Thoracic aorta (tissue), 2 donors: ENCODE results near the gene OR52H1. TPM values are rescaled to one million over a fixed set of nuclear protein-coding genes. Genes with fewer than 3 reads are reported as not detected.

Source experiments
- ATAC-seq: fragments of 150-250 bp; one replicate; pipeline ENCODE4 v1.8.0; 2017; ENCODE audit warnings: low read depth; ENCODE audit not compliant: insufficient number of reproducible peaks, low FRiP score
- DNase-seq: peaks from one replicate; pipeline ENCODE4 v3.0.0-alpha.2; 2020; ENCODE audit warnings: low spot score
- H3K27ac ChIP-seq, 2 donors: fragments of 200-600 bp; sonication (generic); 1 replicate in 1 of 2; 2 replicates in 1 of 2; pipeline ENCODE4 v1.5.1; 2016; ENCODE audit warnings: mild to moderate bottlenecking in 2 of 2, moderate library complexity in 2 of 2
- H3K27me3 ChIP-seq: fragments of 200-600 bp; sonication (generic); replicated peaks from 2 replicates; pipeline ENCODE4 v1.6.0; 2016; ENCODE audit warnings: mild to moderate bottlenecking; ENCODE audit not compliant: insufficient read depth
- H3K36me3 ChIP-seq: fragments of 200-600 bp; sonication (generic); one replicate; pipeline ENCODE4 v1.5.1; 2016
- H3K4me1 ChIP-seq, 2 donors: fragments of 200-600 bp; sonication (generic); 1 replicate in 1 of 2; 2 replicates in 1 of 2; pipeline versions ENCODE4 v1.5.1 to v1.6.0; 2016; ENCODE audit warnings: low read depth in 2 of 2, mild to moderate bottlenecking in 1 of 2; ENCODE audit not compliant: control insufficient read depth in 1 of 2
- H3K4me3 ChIP-seq: fragments of 200-600 bp; sonication (generic); 2 replicates; pipeline ENCODE4 v1.5.1; 2016; ENCODE audit warnings: mild to moderate bottlenecking
- H3K9me3 ChIP-seq: fragments of 200-600 bp; sonication (generic); 2 replicates; pipeline ENCODE4 v1.5.1; 2016
- CTCF ChIP-seq: fragments of 200-600 bp; sonication (generic); IDR thresholded peaks from one replicate; pipeline ENCODE4 v1.5.1; 2019; ENCODE audit warnings: antibody characterized with exemption
- total RNA-seq, 2 donors: library from RNA; depleted of rRNA; stranded (reverse); fragments of >200 nt; gene quantifications; one replicate each; pipeline versions ENCODE4 v1.1.0 to v1.2.3, GENCODE V29; 2016

Gene OR52H1
- total RNA-seq, 2 donors from 2014 or later, result 0.81 to 2.0 TPM

- Histone ChIP-seq H3K4me3 (no peak overlapping the region), H3K4me1 (no peaks in the 10 kb centered on the region), H3K27me3 (no peaks in the 10 kb centered on the region), H3K9me3 (no peaks in the 10 kb centered on the region), H3K36me3 (no peaks in the 10 kb centered on the region), H3K27ac (no peak overlapping the region)
- DNase-seq, result no peak
- ATAC-seq, result no peak
- TF ChIP-seq CTCF, result no peak
These were observed 26.8 kb upstream of the OR52H1 start for GRCh38 chr11:5575152-5575551.

GRCh38 chr11:5574654-5575053, 26.3 kb upstream of the OR52H1 start:
- H3K27me3 ChIP-seq, result no peaks in the 10 kb centered on the region
- TF ChIP-seq CTCF, result no peak
- no peak overlapping the region for H3K4me3 ChIP-seq
- no peaks in the 10 kb centered on the region for H3K36me3 ChIP-seq
- H3K27ac ChIP-seq, result no peak overlapping the region
- H3K9me3 ChIP-seq, result no peaks in the 10 kb centered on the region
- H3K4me1 ChIP-seq, result no peaks in the 10 kb centered on the region
- ATAC-seq (no peak), DNase-seq (no peak)

DNA sequence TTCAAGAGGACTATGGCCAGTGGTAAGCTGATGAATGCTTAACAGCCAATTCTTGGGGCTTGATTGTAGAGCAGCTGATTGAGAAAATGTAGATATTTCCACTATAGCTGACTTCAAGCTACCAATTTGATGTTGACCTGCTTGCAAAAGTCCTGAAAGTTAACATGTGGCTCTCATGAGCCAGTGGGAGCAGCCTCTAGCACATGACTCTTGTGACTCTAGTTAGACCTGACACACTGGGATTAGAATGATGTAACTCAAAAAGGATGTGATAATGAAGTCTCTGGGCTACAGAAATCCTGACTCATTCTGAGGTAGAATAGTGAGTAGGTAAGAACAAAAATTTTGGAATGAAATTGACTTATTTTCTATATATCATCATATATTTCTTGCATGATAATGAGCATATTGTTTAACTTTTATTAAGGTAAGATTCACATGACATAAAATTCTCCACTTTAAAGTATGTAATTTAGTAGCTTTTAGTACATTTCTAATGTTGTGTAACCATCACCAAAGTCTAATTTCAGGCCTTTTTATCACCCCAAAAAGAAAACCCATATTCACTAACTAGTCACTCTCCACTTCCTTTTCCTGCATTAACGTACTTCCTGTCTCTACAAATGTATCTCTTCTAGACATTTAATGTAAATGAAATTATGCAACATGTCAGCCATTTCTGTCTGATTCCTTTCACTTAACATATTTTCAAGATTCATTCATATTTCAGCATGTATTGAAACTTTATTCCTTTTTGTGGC, 16.1 kb upstream of the OR52H1 start:
- ATAC-seq, result no peak
- no peak overlapping the region for H3K4me3 ChIP-seq
- no peak for DNase-seq
- TF ChIP-seq CTCF, result no peak
- no peaks in the 10 kb centered on the region for H3K27me3 ChIP-seq
- no peak overlapping the region for H3K27ac ChIP-seq
- no peaks in the 10 kb centered on the region for H3K36me3 ChIP-seq
- no peaks in the 10 kb centered on the region for H3K9me3 ChIP-seq
- no peaks in the 10 kb centered on the region for H3K4me1 ChIP-seq

- DNase-seq, result no peak
- H3K4me1 ChIP-seq, result no peaks in the 10 kb centered on the region
- no peak overlapping the region for H3K27ac ChIP-seq
- no peak for ATAC-seq
- H3K4me3 ChIP-seq, result no peak overlapping the region
- no peaks in the 10 kb centered on the region for H3K36me3 ChIP-seq
- no peak for TF ChIP-seq CTCF
- no peaks in the 10 kb centered on the region for H3K27me3 ChIP-seq
- no peaks in the 10 kb centered on the region for H3K9me3 ChIP-seq
These were observed 9.4 kb upstream of the OR52H1 start for GRCh38 chr11:5557751-5558150.

- ATAC-seq, result no peak
- Histone ChIP-seq H3K27ac (no peak overlapping the region), H3K4me3 (no peak overlapping the region), H3K9me3 (no peaks in the 10 kb centered on the region), H3K27me3 (no peaks in the 10 kb centered on the region), H3K36me3 (no peaks in the 10 kb centered on the region), H3K4me1 (no peaks in the 10 kb centered on the region)
- DNase-seq, result no peak
- no peak for TF ChIP-seq CTCF
These were observed 8.4 kb upstream of the OR52H1 start for GRCh38 chr11:5556596-5557188.
